ENCODE measurements around the gene STAC3. TPM values are rescaled to one million over a fixed set of nuclear protein-coding genes. Genes with fewer than 3 reads are reported as not detected.

The STAC3 gene
- total and polyA plus RNA-seq, 2 of the 13 experiments (the other 11 are each of a cell fraction or from before 2014, with no cell fraction given) = 0.18 to 0.22 TPM

DNA sequence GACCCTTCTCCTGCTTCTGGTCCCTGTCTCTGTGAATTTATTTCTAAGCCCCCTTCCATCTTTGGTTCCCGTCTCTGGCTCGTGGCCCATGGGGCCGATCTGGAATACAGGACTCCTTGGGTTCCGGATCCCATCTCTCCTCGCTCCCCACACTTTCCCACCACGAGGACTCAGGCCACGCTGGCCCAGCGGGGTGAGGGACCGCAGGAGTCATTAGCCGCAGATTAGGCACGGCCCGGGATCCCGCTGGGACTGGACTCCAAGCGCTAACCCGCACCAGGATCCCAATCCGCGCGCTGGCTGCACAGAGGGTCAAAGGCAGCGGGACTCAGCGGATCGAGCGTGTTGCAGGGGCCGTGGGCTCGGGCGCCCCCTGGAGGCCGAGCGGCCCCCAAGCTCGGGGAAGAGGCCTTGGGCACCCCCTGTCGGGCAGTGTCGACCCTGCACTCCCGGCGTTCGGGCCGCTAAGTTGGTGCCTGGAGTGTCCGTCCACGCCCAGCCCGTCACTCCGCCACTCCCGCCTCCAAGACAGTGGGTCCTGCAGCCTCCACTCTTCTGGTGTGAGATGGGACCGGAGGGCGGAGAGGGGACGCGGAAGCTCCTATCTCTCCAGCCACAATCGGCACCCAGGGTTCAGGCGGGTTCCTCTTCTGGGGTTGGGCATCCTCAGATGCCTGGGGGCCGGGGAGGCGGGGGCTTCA, 12.0 kb downstream of the STAC3 start (continued):
- TF ChIP-seq EZH2 (conservative IDR thresholded peaks at IDR 0.05; ENCODE audit: low read depth, low read length) (no peak), RFX5 (IDR thresholded peaks at IDR 0.05; ENCODE audit: low read depth, low read length) (no peak), PTBP1 (IDR thresholded peaks at IDR 0.05; ENCODE audit: low read depth, low read length, poor library complexity, severe bottlenecking) (peak; percentile 2), FOXK1 (CRISPR knock-in tag; IDR thresholded peaks at IDR 0.05; ENCODE audit: borderline replicate concordance, low read depth) (peak; percentile 33; the same call in 1 of the 2 replicates), BCL6 (CRISPR knock-in tag; IDR thresholded peaks at IDR 0.05) (peak; percentile 38), ZNF326 (CRISPR knock-in tag; IDR thresholded peaks at IDR 0.05; ENCODE audit: borderline replicate concordance) (no peak), HES4 (CRISPR knock-in tag; IDR thresholded peaks at IDR 0.05; ENCODE audit: borderline replicate concordance) (no peak), KAT7 (CRISPR knock-in tag; IDR thresholded peaks at IDR 0.05; ENCODE audit: borderline replicate concordance) (peak; percentile 88; the same call in 1 of the 2 replicates), NFIB (CRISPR knock-in tag; IDR thresholded peaks at IDR 0.05; ENCODE audit: borderline replicate concordance) (no peak), BORCS8-MEF2B (CRISPR knock-in tag; IDR thresholded peaks at IDR 0.05) (peak; percentile 67), ZNF441 (CRISPR knock-in tag; IDR thresholded peaks at IDR 0.05; ENCODE audit: borderline replicate concordance) (0 out of 2 replicates have a peak, but pooled peaks have one; percentile 49), KLF12 (CRISPR knock-in tag; IDR thresholded peaks at IDR 0.05; ENCODE audit: borderline replicate concordance) (0 out of 2 replicates have a peak, but pooled peaks have one; percentile 1), GATAD1 (CRISPR knock-in tag; IDR thresholded peaks at IDR 0.05) (peak; percentile 62; the same call in 1 of the 2 replicates)
- TF ChIP-seq, protein P1, sequence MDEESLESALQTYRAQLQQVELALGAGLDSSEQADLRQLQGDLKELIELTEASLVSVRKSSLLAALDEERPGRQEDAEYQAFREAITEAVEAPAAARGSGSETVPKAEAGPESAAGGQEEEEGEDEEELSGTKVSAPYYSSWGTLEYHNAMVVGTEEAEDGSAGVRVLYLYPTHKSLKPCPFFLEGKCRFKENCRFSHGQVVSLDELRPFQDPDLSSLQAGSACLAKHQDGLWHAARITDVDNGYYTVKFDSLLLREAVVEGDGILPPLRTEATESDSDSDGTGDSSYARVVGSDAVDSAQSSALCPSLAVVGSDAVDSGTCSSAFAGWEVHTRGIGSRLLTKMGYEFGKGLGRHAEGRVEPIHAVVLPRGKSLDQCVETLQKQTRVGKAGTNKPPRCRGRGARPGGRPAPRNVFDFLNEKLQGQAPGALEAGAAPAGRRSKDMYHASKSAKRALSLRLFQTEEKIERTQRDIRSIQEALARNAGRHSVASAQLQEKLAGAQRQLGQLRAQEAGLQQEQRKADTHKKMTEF (CRISPR knock-in tag; IDR thresholded peaks at IDR 0.05) = peak; percentile 67; the same call in 1 of the 2 replicates
- TF ChIP-seq, protein P2, sequence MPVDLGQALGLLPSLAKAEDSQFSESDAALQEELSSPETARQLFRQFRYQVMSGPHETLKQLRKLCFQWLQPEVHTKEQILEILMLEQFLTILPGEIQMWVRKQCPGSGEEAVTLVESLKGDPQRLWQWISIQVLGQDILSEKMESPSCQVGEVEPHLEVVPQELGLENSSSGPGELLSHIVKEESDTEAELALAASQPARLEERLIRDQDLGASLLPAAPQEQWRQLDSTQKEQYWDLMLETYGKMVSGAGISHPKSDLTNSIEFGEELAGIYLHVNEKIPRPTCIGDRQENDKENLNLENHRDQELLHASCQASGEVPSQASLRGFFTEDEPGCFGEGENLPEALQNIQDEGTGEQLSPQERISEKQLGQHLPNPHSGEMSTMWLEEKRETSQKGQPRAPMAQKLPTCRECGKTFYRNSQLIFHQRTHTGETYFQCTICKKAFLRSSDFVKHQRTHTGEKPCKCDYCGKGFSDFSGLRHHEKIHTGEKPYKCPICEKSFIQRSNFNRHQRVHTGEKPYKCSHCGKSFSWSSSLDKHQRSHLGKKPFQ (CRISPR knock-in tag; IDR thresholded peaks at IDR 0.05; ENCODE audit: insufficient replicate concordance) = no peak
- TF ChIP-seq, protein P3, sequence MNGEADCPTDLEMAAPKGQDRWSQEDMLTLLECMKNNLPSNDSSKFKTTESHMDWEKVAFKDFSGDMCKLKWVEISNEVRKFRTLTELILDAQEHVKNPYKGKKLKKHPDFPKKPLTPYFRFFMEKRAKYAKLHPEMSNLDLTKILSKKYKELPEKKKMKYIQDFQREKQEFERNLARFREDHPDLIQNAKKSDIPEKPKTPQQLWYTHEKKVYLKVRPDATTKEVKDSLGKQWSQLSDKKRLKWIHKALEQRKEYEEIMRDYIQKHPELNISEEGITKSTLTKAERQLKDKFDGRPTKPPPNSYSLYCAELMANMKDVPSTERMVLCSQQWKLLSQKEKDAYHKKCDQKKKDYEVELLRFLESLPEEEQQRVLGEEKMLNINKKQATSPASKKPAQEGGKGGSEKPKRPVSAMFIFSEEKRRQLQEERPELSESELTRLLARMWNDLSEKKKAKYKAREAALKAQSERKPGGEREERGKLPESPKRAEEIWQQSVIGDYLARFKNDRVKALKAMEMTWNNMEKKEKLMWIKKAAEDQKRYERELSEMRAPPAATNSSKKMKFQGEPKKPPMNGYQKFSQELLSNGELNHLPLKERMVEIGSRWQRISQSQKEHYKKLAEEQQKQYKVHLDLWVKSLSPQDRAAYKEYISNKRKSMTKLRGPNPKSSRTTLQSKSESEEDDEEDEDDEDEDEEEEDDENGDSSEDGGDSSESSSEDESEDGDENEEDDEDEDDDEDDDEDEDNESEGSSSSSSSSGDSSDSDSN (CRISPR knock-in tag; IDR thresholded peaks at IDR 0.05) = peak; percentile 92
- TF ChIP-seq, protein P4, sequence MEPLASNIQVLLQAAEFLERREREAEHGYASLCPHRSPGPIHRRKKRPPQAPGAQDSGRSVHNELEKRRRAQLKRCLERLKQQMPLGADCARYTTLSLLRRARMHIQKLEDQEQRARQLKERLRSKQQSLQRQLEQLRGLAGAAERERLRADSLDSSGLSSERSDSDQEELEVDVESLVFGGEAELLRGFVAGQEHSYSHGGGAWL (CRISPR knock-in tag; IDR thresholded peaks at IDR 0.05) = peak; percentile 55; the same call in 1 of the 2 replicates
- TF ChIP-seq, protein P5, sequence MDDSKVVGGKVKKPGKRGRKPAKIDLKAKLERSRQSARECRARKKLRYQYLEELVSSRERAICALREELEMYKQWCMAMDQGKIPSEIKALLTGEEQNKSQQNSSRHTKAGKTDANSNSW (CRISPR knock-in tag; IDR thresholded peaks at IDR 0.05; ENCODE audit: borderline replicate concordance) = no peak
- TF ChIP-seq, protein P6, sequence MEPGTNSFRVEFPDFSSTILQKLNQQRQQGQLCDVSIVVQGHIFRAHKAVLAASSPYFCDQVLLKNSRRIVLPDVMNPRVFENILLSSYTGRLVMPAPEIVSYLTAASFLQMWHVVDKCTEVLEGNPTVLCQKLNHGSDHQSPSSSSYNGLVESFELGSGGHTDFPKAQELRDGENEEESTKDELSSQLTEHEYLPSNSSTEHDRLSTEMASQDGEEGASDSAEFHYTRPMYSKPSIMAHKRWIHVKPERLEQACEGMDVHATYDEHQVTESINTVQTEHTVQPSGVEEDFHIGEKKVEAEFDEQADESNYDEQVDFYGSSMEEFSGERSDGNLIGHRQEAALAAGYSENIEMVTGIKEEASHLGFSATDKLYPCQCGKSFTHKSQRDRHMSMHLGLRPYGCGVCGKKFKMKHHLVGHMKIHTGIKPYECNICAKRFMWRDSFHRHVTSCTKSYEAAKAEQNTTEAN (CRISPR knock-in tag; conservative IDR thresholded peaks at IDR 0.05) = 0 out of 2 replicates have a peak, but pooled peaks have one; percentile 47
- TF ChIP-seq, protein P7, sequence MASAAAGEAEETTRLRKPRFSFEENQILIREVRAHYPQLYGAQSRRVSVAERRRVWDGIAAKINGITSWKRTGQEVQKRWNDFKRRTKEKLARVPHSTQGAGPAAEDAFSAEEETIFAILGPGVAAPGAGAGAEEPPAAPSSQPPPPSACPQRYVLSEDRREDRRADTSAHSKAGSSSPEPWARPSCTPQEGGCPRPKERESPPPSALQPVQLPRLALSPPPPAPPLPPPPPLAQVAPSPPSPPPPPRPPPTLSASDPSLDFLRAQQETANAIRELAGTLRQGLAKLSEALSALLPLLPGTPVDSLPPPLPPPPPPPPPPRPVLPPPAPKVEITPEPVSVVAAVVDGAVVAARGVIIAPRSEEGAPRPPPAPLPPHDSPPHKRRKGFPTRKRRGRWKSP (CRISPR knock-in tag; IDR thresholded peaks at IDR 0.05) = peak; percentile 86
